Measurements from ENCODE around the gene NUDT14. TPM values are rescaled to one million over a fixed set of nuclear protein-coding genes. Genes with fewer than 3 reads are reported as not detected.

NUDT14 gene
- total RNA-seq, 1 donor from 2014 or later = 5.5 TPM

- H3K4me1 Mint-ChIP-seq = peaks cover 14% of the 10 kb centered on the region
- no peaks in the 10 kb centered on the region for H3K36me3 Mint-ChIP-seq
- TF ChIP-seq EZH2phosphoT487 (IDR thresholded peaks at IDR 0.05) (no peak), EZH2 (IDR thresholded peaks at IDR 0.05) (no peak), CTCF (IDR thresholded peaks at IDR 0.05) (no peak)
- no peaks in the 10 kb centered on the region for H3K9me3 Mint-ChIP-seq
- Histone ChIP-seq H3K4me2 (no peak overlapping the region), H3F3A (ENCODE audit: low read depth) (no peaks in the 10 kb centered on the region), H3K4me3 (no peak overlapping the region), H2AFZ (replicated peaks) (no peak overlapping the region), H3K9me3 (ENCODE audit: low read depth) (no peaks in the 10 kb centered on the region), H3K27me3 (no peaks in the 10 kb centered on the region), H3K36me3 (no peaks in the 10 kb centered on the region), H3K79me2 (ENCODE audit: low read depth) (no peaks in the 10 kb centered on the region), H3K9ac (no peak overlapping the region), H4K20me1 (ENCODE audit: low read depth) (peaks cover 7% of the 10 kb centered on the region), H3K27ac (no peak overlapping the region), H3K4me1 (peaks cover 13% of the 10 kb centered on the region)
- H3K4me3 Mint-ChIP-seq = no peak overlapping the region
- H3K27me3 Mint-ChIP-seq (ENCODE audit: insufficient read depth, low read depth) = peaks cover 3% of the 10 kb centered on the region
- H3K27ac Mint-ChIP-seq = no peak overlapping the region
- DNase-seq (ENCODE audit: low spot score) = no peak
Measured at GRCh38 chr14:105204931-105205672, 24.0 kb upstream of the NUDT14 start.

GRCh38 chr14:105204206-105204930, 23.3 kb upstream of the NUDT14 start:
- Mint-ChIP-seq H3K9me3 (no peaks in the 10 kb centered on the region), H3K27me3 (ENCODE audit: insufficient read depth, low read depth) (peaks cover 5% of the 10 kb centered on the region), H3K36me3 (no peaks in the 10 kb centered on the region), H3K27ac (no peak overlapping the region), H3K4me1 (peaks cover 14% of the 10 kb centered on the region), H3K4me3 (no peak overlapping the region)
- Histone ChIP-seq H3K36me3 (no peaks in the 10 kb centered on the region), H3K4me3 (no peak overlapping the region), H3K4me1 (peaks cover 13% of the 10 kb centered on the region), H3F3A (ENCODE audit: low read depth) (no peaks in the 10 kb centered on the region), H3K79me2 (ENCODE audit: low read depth) (no peaks in the 10 kb centered on the region), H3K4me2 (no peak overlapping the region), H3K27ac (no peak overlapping the region), H3K9me3 (ENCODE audit: low read depth) (no peaks in the 10 kb centered on the region), H4K20me1 (ENCODE audit: low read depth) (peaks cover 7% of the 10 kb centered on the region), H2AFZ (replicated peaks) (no peak overlapping the region), H3K27me3 (no peaks in the 10 kb centered on the region), H3K9ac (no peak overlapping the region)
- no peak for DNase-seq (ENCODE audit: low spot score)
- TF ChIP-seq CTCF (IDR thresholded peaks at IDR 0.05) (no peak), EZH2phosphoT487 (IDR thresholded peaks at IDR 0.05) (no peak), EZH2 (IDR thresholded peaks at IDR 0.05) (no peak)

GRCh38 chr14:105203701-105204100, 22.6 kb upstream of the NUDT14 start:
- H3K4me1 Mint-ChIP-seq = peaks cover 14% of the 10 kb centered on the region
- TF ChIP-seq EZH2phosphoT487 (IDR thresholded peaks at IDR 0.05) = no peak
- TF ChIP-seq CTCF (IDR thresholded peaks at IDR 0.05) = no peak
- TF ChIP-seq EZH2 (IDR thresholded peaks at IDR 0.05) = no peak
- Histone ChIP-seq H4K20me1 (ENCODE audit: low read depth) (peaks cover 7% of the 10 kb centered on the region), H3K36me3 (no peaks in the 10 kb centered on the region), H3K27me3 (no peaks in the 10 kb centered on the region), H3K27ac (no peak overlapping the region), H2AFZ (replicated peaks) (no peak overlapping the region), H3K4me2 (no peak overlapping the region), H3K9ac (no peak overlapping the region), H3K4me3 (no peak overlapping the region), H3K79me2 (ENCODE audit: low read depth) (no peaks in the 10 kb centered on the region), H3K4me1 (peaks cover 13% of the 10 kb centered on the region), H3K9me3 (ENCODE audit: low read depth) (no peaks in the 10 kb centered on the region), H3F3A (ENCODE audit: low read depth) (no peaks in the 10 kb centered on the region)
- no peak overlapping the region for H3K27ac Mint-ChIP-seq
- H3K9me3 Mint-ChIP-seq = no peaks in the 10 kb centered on the region
- DNase-seq (ENCODE audit: low spot score) = no peak
- no peak overlapping the region for H3K4me3 Mint-ChIP-seq
- H3K36me3 Mint-ChIP-seq = no peaks in the 10 kb centered on the region
- H3K27me3 Mint-ChIP-seq (ENCODE audit: insufficient read depth, low read depth) = peaks cover 10% of the 10 kb centered on the region
